ENCODE results near the gene RAD21L1.

RAD21L1 gene

GRCh38 chr20:1282966-1283365, 57.1 kb downstream of the RAD21L1 start:
- Histone ChIP-seq H3K27ac (ENCODE audit: low read depth, low read length) (no peak overlapping the region), H3K36me3 (ENCODE audit: insufficient read depth, low read length) (no peaks in the 10 kb centered on the region), H3K4me3 (ENCODE audit: low read depth, low read length) (no peak overlapping the region), H3K27me3 (ENCODE audit: insufficient read depth, low read length) (no peaks in the 10 kb centered on the region), H3K4me1 (ENCODE audit: control insufficient read depth, insufficient read depth, low read length, unreplicated experiment) (peaks cover 11% of the 10 kb centered on the region), H3K79me2 (ENCODE audit: control insufficient read depth, insufficient read depth, low read length, unreplicated experiment) (no peaks in the 10 kb centered on the region), H2AFZ (ENCODE audit: low read length, unreplicated experiment) (no peak overlapping the region)

GRCh38 chr20:1283522-1284510, 58.0 kb downstream of the RAD21L1 start:
- Histone ChIP-seq H3K4me3 (ENCODE audit: low read depth, low read length) (no peak overlapping the region), H3K36me3 (ENCODE audit: insufficient read depth, low read length) (no peaks in the 10 kb centered on the region), H3K27ac (ENCODE audit: low read depth, low read length) (no peak overlapping the region), H3K79me2 (ENCODE audit: control insufficient read depth, insufficient read depth, low read length, unreplicated experiment) (no peaks in the 10 kb centered on the region), H3K27me3 (ENCODE audit: insufficient read depth, low read length) (no peaks in the 10 kb centered on the region), H3K4me1 (ENCODE audit: control insufficient read depth, insufficient read depth, low read length, unreplicated experiment) (peaks cover 11% of the 10 kb centered on the region), H2AFZ (ENCODE audit: low read length, unreplicated experiment) (no peak overlapping the region)

- no peaks in the 10 kb centered on the region for H3K4me1 ChIP-seq (ENCODE audit: control insufficient read depth, insufficient read depth, low read length, unreplicated experiment)
- no peak overlapping the region for H3K27ac ChIP-seq (ENCODE audit: low read depth, low read length)
- H3K36me3 ChIP-seq (ENCODE audit: insufficient read depth, low read length): no peaks in the 10 kb centered on the region
- no peak overlapping the region for H3K4me3 ChIP-seq (ENCODE audit: low read depth, low read length)
- no peaks in the 10 kb centered on the region for H3K79me2 ChIP-seq (ENCODE audit: control insufficient read depth, insufficient read depth, low read length, unreplicated experiment)
- H2AFZ ChIP-seq (ENCODE audit: low read length, unreplicated experiment): no peak overlapping the region
- no peaks in the 10 kb centered on the region for H3K27me3 ChIP-seq (ENCODE audit: insufficient read depth, low read length)
Observed at GRCh38 chr20:1286267-1287024, 60.6 kb downstream of the RAD21L1 start.

GRCh38 chr20:1287306-1287705, 61.5 kb downstream of the RAD21L1 start:
- no peaks in the 10 kb centered on the region for H3K36me3 ChIP-seq (ENCODE audit: insufficient read depth, low read length)
- H3K4me3 ChIP-seq (ENCODE audit: low read depth, low read length): no peak overlapping the region
- no peak overlapping the region for H2AFZ ChIP-seq (ENCODE audit: low read length, unreplicated experiment)
- peaks cover 3% of the 10 kb centered on the region for H3K4me1 ChIP-seq (ENCODE audit: control insufficient read depth, insufficient read depth, low read length, unreplicated experiment)
- no peaks in the 10 kb centered on the region for H3K79me2 ChIP-seq (ENCODE audit: control insufficient read depth, insufficient read depth, low read length, unreplicated experiment)
- no peak overlapping the region for H3K27ac ChIP-seq (ENCODE audit: low read depth, low read length)
- H3K27me3 ChIP-seq (ENCODE audit: insufficient read depth, low read length): no peaks in the 10 kb centered on the region

GRCh38 chr20:1287787-1288569, 62.1 kb downstream of the RAD21L1 start:
- Histone ChIP-seq H3K27me3 (ENCODE audit: insufficient read depth, low read length) (no peaks in the 10 kb centered on the region), H3K4me1 (ENCODE audit: control insufficient read depth, insufficient read depth, low read length, unreplicated experiment) (peaks cover 3% of the 10 kb centered on the region), H3K36me3 (ENCODE audit: insufficient read depth, low read length) (no peaks in the 10 kb centered on the region)

GRCh38 chr20:1291191-1291741, 65.4 kb downstream of the RAD21L1 start:
- Histone ChIP-seq H2AFZ (ENCODE audit: low read length, unreplicated experiment) (no peak overlapping the region), H3K27me3 (ENCODE audit: insufficient read depth, low read length) (no peaks in the 10 kb centered on the region), H3K4me3 (ENCODE audit: low read depth, low read length) (no peak overlapping the region), H3K79me2 (ENCODE audit: control insufficient read depth, insufficient read depth, low read length, unreplicated experiment) (no peaks in the 10 kb centered on the region), H3K36me3 (ENCODE audit: insufficient read depth, low read length) (no peaks in the 10 kb centered on the region), H3K27ac (ENCODE audit: low read depth, low read length) (no peak overlapping the region), H3K4me1 (ENCODE audit: control insufficient read depth, insufficient read depth, low read length, unreplicated experiment) (peaks cover 3% of the 10 kb centered on the region)

More at GRCh38 chr20:1287787-1288569, 62.1 kb downstream of the RAD21L1 start:
- no peaks in the 10 kb centered on the region for H3K79me2 ChIP-seq (ENCODE audit: control insufficient read depth, insufficient read depth, low read length, unreplicated experiment)
- H3K27ac ChIP-seq (ENCODE audit: low read depth, low read length): no peak overlapping the region
- H2AFZ ChIP-seq (ENCODE audit: low read length, unreplicated experiment): no peak overlapping the region
- H3K4me3 ChIP-seq (ENCODE audit: low read depth, low read length): no peak overlapping the region

- H3K27ac ChIP-seq (ENCODE audit: low read depth, low read length): no peak overlapping the region
- no peaks in the 10 kb centered on the region for H3K36me3 ChIP-seq (ENCODE audit: insufficient read depth, low read length)
- no peak overlapping the region for H3K4me3 ChIP-seq (ENCODE audit: low read depth, low read length)
- H3K79me2 ChIP-seq (ENCODE audit: control insufficient read depth, insufficient read depth, low read length, unreplicated experiment): no peaks in the 10 kb centered on the region
- peaks cover 3% of the 10 kb centered on the region for H3K4me1 ChIP-seq (ENCODE audit: control insufficient read depth, insufficient read depth, low read length, unreplicated experiment)
- no peaks in the 10 kb centered on the region for H3K27me3 ChIP-seq (ENCODE audit: insufficient read depth, low read length)
- H2AFZ ChIP-seq (ENCODE audit: low read length, unreplicated experiment): no peak overlapping the region
Observed at GRCh38 chr20:1292620-1293019, 66.8 kb downstream of the RAD21L1 start.

- no peak overlapping the region for H3K4me3 ChIP-seq (ENCODE audit: low read depth, low read length)
- H3K36me3 ChIP-seq (ENCODE audit: insufficient read depth, low read length): no peaks in the 10 kb centered on the region
- H3K79me2 ChIP-seq (ENCODE audit: control insufficient read depth, insufficient read depth, low read length, unreplicated experiment): no peaks in the 10 kb centered on the region
- H3K27ac ChIP-seq (ENCODE audit: low read depth, low read length): no peak overlapping the region
- peaks cover 3% of the 10 kb centered on the region for H3K4me1 ChIP-seq (ENCODE audit: control insufficient read depth, insufficient read depth, low read length, unreplicated experiment)
- no peak overlapping the region for H2AFZ ChIP-seq (ENCODE audit: low read length, unreplicated experiment)
- H3K27me3 ChIP-seq (ENCODE audit: insufficient read depth, low read length): no peaks in the 10 kb centered on the region
Observed at GRCh38 chr20:1293641-1294379, 68.0 kb downstream of the RAD21L1 start.

- no peak overlapping the region for H3K27ac ChIP-seq (ENCODE audit: low read depth, low read length)
- H2AFZ ChIP-seq (ENCODE audit: low read length, unreplicated experiment): no peak overlapping the region
- H3K36me3 ChIP-seq (ENCODE audit: insufficient read depth, low read length): no peaks in the 10 kb centered on the region
- H3K27me3 ChIP-seq (ENCODE audit: insufficient read depth, low read length): no peaks in the 10 kb centered on the region
- H3K4me3 ChIP-seq (ENCODE audit: low read depth, low read length): no peak overlapping the region
- no peaks in the 10 kb centered on the region for H3K79me2 ChIP-seq (ENCODE audit: control insufficient read depth, insufficient read depth, low read length, unreplicated experiment)
- H3K4me1 ChIP-seq (ENCODE audit: control insufficient read depth, insufficient read depth, low read length, unreplicated experiment): peaks cover 3% of the 10 kb centered on the region
Observed at GRCh38 chr20:1294497-1294896, 68.7 kb downstream of the RAD21L1 start.
